Loucy (cell line): ENCODE measurements around the gene RNASEL.

Source experiments
- CTCF ChIP-seq: fragments of 200-600 bp; sonication (generic); conservative IDR thresholded peaks from 2 replicates; pipeline ENCODE4 v1.5.1; 2014; ENCODE audit warnings: mild to moderate bottlenecking, antibody characterized with exemption, low read length
- EZH2phosphoT487 ChIP-seq: fragments of 200-600 bp; IDR thresholded peaks from 2 replicates; pipeline ENCODE4 v1.6.1; 2018; ENCODE audit warnings: antibody characterized with exemption, mild to moderate bottlenecking, moderate library complexity, borderline replicate concordance

GRCh38 chr1:182589520-182589919 lies 464 bp upstream of the RNASEL start:
- TF ChIP-seq CTCF (no peak), EZH2phosphoT487 (no peak)
